Uterus (tissue), 4 donors: ENCODE measurements around the gene GSDME. TPM values are rescaled to one million over a fixed set of nuclear protein-coding genes. Genes with fewer than 3 reads are reported as not detected.

Source experiments
- DNase-seq, 2 donors: peaks; one replicate each; pipeline ENCODE4 v3.0.0-alpha.2; 2019 to 2020
- H3K27ac ChIP-seq, 2 donors: fragments of 200-600 bp; sonication (generic); 1 replicate in 1 of 2; 2 replicates in 1 of 2; pipeline ENCODE4 v1.5.1; 2016 to 2018
- H3K27me3 ChIP-seq, 2 donors: fragments of 200-600 bp; sonication (generic); one replicate each; pipeline ENCODE4 v1.5.1; 2018 to 2019; ENCODE audit warnings: control low read depth in 1 of 2
- H3K36me3 ChIP-seq, 2 donors: fragments of 200-600 bp; sonication (generic); one replicate each; pipeline ENCODE4 v1.5.1; 2019; ENCODE audit warnings: control low read depth in 1 of 2
- H3K4me1 ChIP-seq, 2 donors: fragments of 200-600 bp; sonication (generic); one replicate each; pipeline ENCODE4 v1.5.1; 2018 to 2019; ENCODE audit warnings: control low read depth in 1 of 2
- H3K4me3 ChIP-seq, 2 donors: fragments of 200-600 bp; sonication (generic); 1 replicate in 1 of 2; 2 replicates in 1 of 2; pipeline ENCODE4 v1.5.1; 2018 to 2019; ENCODE audit warnings: mild to moderate bottlenecking in 1 of 2
- H3K9me3 ChIP-seq, 2 donors: fragments of 200-600 bp; sonication (generic); one replicate each; pipeline ENCODE4 v1.5.1; 2019; ENCODE audit warnings: control low read depth in 1 of 2
- POLR2A ChIP-seq, 2 donors: fragments of 450-650 bp; IDR thresholded peaks; one replicate each; pipeline ENCODE4 v1.6.1; 2016; ENCODE audit warnings: antibody characterized with exemption in 2 of 2, mild to moderate bottlenecking in 1 of 2, moderate library complexity in 1 of 2
- intact Hi-C: fragments of 100-400 bp; cut with DNase I; formaldehyde crosslinking; loops from one replicate; pipeline ENCODE4 v1.15.1; 2023; ENCODE audit warnings: low total_unique reads
- total RNA-seq, 4 donors: library from RNA; depleted of rRNA in 3 of 4; stranded (reverse); fragments of >200 nt in 3 of 4; gene quantifications; one replicate each; pipeline versions ENCODE4 v1.1.0 to v1.2.4, GENCODE V29; 2014 to 2023
- TF ChIP-seq, protein P1 (sequence below), 4 experiments: fragments of 200-600 bp in 2 of 4; fragments of 450-650 bp in 2 of 4; sonication (generic) in 2 of 4; IDR thresholded peaks; one replicate each; pipeline ENCODE4 v1.5.1; 2016 to 2019; ENCODE audit warnings: antibody characterized with exemption in 4 of 4, mild to moderate bottlenecking in 2 of 4, moderate library complexity in 1 of 4
- donor health status: DM: yes; HTN: yes; CAD: no.

GSDME gene
- total RNA-seq, 4 donors from 2014 or later: 10.8 to 25.5 (median 20.8) TPM

DNA sequence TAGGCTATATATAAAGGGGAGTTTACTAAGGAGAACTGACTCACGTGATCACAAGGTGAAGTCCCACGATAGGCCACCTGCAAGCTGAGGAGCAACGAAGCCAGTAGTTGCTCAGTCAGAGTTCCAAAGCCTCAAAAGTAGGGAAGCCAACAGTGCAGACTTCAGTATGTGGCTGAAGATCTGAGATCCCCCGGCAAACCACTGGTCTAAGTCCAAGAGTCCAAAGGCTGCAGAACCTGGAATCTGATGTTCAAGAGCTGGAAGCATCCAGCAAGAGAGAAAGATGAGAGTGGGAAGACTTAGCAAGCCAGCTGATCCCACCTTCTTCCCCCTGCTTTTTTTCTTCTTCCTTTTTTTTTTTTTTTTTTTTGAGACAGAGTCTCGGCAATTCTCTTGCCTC is 27.0 kb upstream of the GSDME start:
- H3K4me1 ChIP-seq: no peaks in the 10 kb centered on the region
- intact Hi-C loops: no loop called here
- no peaks in the 10 kb centered on the region for H3K9me3 ChIP-seq
- DNase-seq: no peak
- H3K27me3 ChIP-seq: no peaks in the 10 kb centered on the region
- no peaks in the 10 kb centered on the region for H3K36me3 ChIP-seq
- H3K4me3 ChIP-seq: no peak overlapping the region
- no peak overlapping the region for H3K27ac ChIP-seq
- TF ChIP-seq POLR2A (IDR thresholded peaks at IDR 0.05): no peak
- TF ChIP-seq, protein P1, sequence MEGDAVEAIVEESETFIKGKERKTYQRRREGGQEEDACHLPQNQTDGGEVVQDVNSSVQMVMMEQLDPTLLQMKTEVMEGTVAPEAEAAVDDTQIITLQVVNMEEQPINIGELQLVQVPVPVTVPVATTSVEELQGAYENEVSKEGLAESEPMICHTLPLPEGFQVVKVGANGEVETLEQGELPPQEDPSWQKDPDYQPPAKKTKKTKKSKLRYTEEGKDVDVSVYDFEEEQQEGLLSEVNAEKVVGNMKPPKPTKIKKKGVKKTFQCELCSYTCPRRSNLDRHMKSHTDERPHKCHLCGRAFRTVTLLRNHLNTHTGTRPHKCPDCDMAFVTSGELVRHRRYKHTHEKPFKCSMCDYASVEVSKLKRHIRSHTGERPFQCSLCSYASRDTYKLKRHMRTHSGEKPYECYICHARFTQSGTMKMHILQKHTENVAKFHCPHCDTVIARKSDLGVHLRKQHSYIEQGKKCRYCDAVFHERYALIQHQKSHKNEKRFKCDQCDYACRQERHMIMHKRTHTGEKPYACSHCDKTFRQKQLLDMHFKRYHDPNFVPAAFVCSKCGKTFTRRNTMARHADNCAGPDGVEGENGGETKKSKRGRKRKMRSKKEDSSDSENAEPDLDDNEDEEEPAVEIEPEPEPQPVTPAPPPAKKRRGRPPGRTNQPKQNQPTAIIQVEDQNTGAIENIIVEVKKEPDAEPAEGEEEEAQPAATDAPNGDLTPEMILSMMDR (IDR thresholded peaks at IDR 0.05): no peak

GRCh38 chr7:24783698-24784097 is 26.4 kb upstream of the GSDME start:
- H3K36me3 ChIP-seq: no peaks in the 10 kb centered on the region
- no peaks in the 10 kb centered on the region for H3K4me1 ChIP-seq
- H3K27me3 ChIP-seq: no peaks in the 10 kb centered on the region
- intact Hi-C loops: no loop called here
- H3K27ac ChIP-seq: no peak overlapping the region
- no peak overlapping the region for H3K4me3 ChIP-seq
- TF ChIP-seq POLR2A (IDR thresholded peaks at IDR 0.05): no peak
- TF ChIP-seq, protein P1 (IDR thresholded peaks at IDR 0.05): no peak
- no peaks in the 10 kb centered on the region for H3K9me3 ChIP-seq
- no peak for DNase-seq

DNA sequence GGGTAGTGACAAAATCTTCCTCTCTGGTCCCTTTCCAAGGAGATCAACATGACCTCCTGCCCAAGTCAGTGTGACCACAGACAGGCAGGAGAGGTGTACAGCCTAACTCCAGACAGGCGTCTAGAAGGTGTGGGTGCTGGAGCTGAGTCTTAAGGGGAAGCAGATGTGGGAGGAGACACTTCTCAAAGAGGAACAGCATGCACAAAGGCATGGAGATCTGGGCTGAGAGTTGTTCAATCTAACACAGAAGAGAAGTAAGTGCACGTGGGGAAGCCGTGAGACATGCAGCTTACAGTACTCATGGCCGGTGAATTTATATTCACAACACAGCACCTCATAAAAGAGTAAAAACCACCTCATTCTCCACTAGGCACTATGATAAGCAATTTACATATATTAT is 23.8 kb upstream of the GSDME start:
- no peaks in the 10 kb centered on the region for H3K9me3 ChIP-seq
- H3K27ac ChIP-seq: no peak overlapping the region
- no peaks in the 10 kb centered on the region for H3K27me3 ChIP-seq
- H3K36me3 ChIP-seq: no peaks in the 10 kb centered on the region
- intact Hi-C loops: no loop called here
- TF ChIP-seq POLR2A (IDR thresholded peaks at IDR 0.05): no peak
- TF ChIP-seq, protein P1 (IDR thresholded peaks at IDR 0.05): no peak
- H3K4me1 ChIP-seq: no peaks in the 10 kb centered on the region
- no peak overlapping the region for H3K4me3 ChIP-seq
- no peak for DNase-seq

DNA sequence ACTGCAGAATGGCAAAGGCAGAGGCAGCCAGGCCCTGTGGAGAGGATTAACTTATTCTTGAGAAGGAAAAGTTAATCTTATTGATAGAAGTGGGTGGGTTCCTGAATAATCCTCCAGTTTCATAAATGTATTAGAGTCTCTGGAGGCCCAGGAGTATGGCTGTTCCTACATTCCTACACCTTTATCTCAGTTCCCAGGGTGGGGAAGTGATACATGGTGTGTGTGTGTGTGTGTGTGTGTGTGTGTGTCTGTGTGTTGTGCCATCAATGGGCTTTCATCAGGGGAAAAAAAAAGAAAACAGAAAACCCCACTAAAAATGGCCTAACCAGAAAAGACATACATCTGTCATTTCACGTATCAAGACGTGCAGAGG is 22.0 kb upstream of the GSDME start:
- Histone ChIP-seq H3K36me3 (no peaks in the 10 kb centered on the region), H3K27me3 (no peaks in the 10 kb centered on the region), H3K4me1 (no peaks in the 10 kb centered on the region), H3K9me3 (no peaks in the 10 kb centered on the region), H3K4me3 (no peak overlapping the region), H3K27ac (no peak overlapping the region)
- no peak for DNase-seq
- intact Hi-C loops: no loop called here
- no peak for TF ChIP-seq POLR2A (IDR thresholded peaks at IDR 0.05)
- TF ChIP-seq, protein P1 (IDR thresholded peaks at IDR 0.05): no peak

DNA sequence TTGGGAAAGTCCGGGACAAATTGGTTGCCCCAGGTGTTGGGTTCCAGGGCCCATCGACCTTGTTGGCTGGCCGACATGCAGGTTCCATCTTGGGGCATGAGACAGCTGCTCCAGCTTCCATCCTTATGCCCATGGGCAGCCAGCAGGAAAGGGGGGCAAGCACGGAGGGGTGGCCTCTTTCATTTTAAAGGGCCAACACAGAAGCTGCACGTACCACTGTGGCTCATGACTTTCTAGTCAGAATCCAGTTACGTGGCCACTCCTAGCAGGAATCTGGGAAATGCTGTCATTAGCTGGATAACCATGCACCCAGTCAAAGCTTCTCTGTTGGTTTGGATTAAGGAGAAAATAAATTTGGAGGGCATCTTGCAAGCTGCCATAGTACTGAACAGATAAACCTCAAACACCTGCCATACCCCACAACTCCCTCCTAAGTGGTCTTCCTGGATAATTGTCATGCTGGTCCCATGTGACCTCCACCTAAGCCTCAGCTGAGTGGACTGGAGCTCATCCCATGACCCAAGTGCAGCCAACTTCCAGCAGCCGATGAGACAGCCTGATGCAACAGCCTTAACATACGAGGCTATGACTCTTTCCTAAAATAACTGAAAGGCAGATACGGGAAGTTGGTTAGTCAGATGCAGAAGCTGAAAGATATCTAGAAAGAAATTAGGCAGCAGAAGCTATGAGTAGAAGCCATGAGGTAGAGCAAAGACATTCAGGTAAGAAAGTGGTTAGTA is 21.4 kb upstream of the GSDME start:
- no peak overlapping the region for H3K4me3 ChIP-seq
- intact Hi-C loops: no loop called here
- no peaks in the 10 kb centered on the region for H3K36me3 ChIP-seq
- H3K27ac ChIP-seq: no peak overlapping the region
- peak in 1 of 2 donors; percentile 30 for DNase-seq
- H3K9me3 ChIP-seq: no peaks in the 10 kb centered on the region
- H3K4me1 ChIP-seq: no peaks in the 10 kb centered on the region
- no peaks in the 10 kb centered on the region for H3K27me3 ChIP-seq
- TF ChIP-seq, protein P1 (IDR thresholded peaks at IDR 0.05): no peak
